GM18861 (cell line): ENCODE data around the gene ALPL.
"Not testable (repeated sequence)": the region's sequence is repeated elsewhere in the genome, so short reads cannot be mapped to it uniquely, and the experiment has no call there.

Experiments used
- ATAC-seq: cut with Tn5 transposase; IDR thresholded peaks from one replicate; pipeline ENCODE4 v1.9.1; 2021; ENCODE audit not compliant: unreplicated experiment

The ALPL gene

GRCh38 chr1:21553116-21553926, 44.1 kb downstream of the ALPL start:
- ATAC-seq: no peak

GRCh38 chr1:21559788-21560567, 50.8 kb downstream of the ALPL start:
- no peak for ATAC-seq

GRCh38 chr1:21560916-21561638, 51.9 kb downstream of the ALPL start:
- ATAC-seq: no peak

- ATAC-seq: no peak
These were observed 53.7 kb downstream of the ALPL start for GRCh38 chr1:21562896-21563295.

DNA sequence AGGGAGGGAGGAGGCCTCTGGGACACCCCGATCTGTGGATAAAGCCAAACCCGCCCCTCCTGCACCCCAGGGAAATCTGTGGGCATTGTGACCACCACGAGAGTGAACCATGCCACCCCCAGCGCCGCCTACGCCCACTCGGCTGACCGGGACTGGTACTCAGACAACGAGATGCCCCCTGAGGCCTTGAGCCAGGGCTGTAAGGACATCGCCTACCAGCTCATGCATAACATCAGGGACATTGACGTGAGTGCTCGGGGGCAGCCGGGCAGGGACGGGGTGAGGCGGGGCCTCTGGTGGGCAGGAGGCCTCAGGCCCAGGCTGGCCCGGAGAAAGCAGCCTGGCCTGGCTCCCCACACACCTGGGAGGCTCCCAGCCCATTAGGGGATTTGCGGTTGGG, 54.7 kb downstream of the ALPL start:
- no peak for ATAC-seq

GRCh38 chr1:21564521-21565095, 55.4 kb downstream of the ALPL start:
- no peak for ATAC-seq

GRCh38 chr1:21565285-21565684, 56.1 kb downstream of the ALPL start:
- no peak for ATAC-seq

DNA sequence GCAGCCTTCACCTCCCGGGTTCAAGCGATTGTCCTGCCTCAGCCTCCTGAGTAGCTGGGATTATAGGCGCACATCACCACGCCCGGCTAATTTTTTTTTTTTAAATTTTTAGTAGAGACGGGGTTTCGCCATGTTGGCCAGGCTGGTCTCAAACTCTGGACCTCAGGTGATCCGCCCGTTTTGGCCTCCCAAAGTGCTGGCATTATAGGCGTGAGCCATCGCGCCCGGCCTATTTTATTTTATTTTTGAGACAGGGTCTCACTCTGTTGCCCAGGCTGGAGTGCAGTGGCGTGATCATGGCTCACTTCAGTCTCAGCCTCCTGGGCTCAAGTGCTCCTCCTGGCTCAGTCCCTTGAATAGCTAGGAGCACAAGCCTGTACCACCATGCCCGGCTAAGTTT, 57.1 kb downstream of the ALPL start:
- not testable (repeated sequence) for ATAC-seq

DNA sequence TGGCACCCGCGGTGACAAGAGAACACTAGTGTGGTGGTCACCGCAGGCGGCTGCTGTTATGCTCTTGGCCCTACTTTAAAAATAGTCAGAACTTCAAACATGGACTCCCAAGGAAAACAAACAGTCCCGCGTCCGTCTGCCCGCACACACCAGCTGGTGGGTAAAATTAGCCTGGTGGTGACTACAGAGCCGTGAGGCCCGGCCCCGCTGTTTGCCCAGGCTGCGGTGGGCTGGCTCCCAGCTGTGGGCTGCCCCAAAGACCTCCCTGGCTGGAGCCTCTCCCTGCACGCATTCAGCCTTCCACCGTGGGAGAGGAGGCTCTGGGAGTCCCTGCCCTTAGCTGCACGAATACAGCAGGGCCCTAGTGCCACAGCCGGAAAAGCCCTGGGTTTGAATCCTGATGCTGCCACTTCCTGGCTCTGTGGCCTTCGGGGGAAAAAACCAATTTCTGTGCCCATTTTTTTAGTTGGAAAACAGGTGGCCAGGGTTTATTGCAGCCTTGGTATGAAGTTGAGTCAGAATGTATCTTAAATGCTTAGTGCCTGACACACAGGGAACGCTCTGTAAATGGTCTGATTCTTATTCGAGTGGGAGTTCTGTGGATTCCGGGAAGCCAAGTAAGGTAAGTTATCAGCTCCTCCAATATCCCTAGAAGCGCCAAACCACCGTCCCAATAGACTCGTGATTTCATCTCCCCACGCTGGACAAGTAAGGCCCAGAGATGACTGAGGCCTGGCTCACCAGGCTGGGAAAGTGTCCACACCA, 58.2 kb downstream of the ALPL start:
- ATAC-seq: no peak

DNA sequence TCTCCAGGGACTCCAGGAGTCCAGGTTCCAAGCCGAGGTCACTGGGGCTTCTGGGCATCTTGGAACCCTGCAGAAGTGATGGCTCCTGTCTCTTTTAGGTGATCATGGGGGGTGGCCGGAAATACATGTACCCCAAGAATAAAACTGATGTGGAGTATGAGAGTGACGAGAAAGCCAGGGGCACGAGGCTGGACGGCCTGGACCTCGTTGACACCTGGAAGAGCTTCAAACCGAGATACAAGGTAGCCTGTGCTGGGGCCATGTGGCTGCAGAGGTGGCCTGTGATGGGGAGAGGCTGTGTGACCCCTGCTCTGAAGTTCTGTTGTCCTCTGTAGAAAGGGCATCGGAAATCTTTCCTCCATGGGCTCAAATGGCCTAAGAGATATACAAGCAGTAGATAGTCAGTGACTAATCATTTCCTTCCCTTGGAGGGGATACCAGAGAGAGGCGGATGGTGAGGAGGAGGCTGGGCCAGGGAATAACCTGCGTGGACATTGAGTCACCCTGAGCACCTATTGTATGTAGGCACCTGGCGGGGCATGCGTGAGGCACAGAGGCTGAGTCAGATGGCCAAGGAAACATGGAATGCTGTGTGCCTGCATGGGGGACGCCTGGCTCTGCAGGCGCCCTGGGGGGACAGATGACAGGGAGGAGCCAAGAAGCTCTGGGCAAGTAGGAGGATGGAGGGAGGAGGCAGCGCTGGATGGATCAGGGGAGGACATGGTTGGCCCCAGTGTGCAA, 59.0 kb downstream of the ALPL start:
- ATAC-seq: no peak

DNA sequence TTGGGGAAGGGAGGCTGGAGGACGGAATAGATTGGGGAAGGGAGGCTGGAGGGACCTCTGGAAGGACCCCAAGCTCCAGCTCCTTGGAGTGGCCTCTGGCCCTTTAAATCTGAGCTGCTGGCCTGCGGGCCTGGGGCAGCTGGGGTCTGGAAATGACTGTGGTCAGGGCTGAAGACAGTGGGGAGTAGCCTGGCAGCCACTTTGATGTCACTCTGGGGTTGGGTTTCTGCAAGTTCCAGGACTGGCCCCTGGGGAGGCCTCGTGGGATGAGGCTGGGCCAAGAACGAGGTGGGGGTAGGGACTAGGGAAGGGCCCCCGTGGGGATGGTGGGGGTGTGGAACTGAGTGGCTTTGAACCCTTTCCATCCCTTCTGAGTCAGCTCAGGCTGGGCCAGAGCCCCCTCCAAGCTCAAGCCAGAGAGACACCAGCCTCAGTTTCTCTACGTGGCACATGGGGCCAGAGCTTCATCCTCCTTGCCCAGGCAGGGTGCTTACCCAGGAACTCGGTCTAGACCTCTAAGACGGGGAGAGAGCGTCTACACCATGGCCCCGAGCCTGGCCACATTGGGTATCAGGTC, 59.7 kb downstream of the ALPL start:
- ATAC-seq: no peak

- ATAC-seq: no peak
These were observed 60.8 kb downstream of the ALPL start for GRCh38 chr1:21569820-21570527.

- ATAC-seq: no peak
These were observed 61.3 kb downstream of the ALPL start for GRCh38 chr1:21570528-21570875.

GRCh38 chr1:21570885-21571284, 61.7 kb downstream of the ALPL start:
- no peak for ATAC-seq

DNA sequence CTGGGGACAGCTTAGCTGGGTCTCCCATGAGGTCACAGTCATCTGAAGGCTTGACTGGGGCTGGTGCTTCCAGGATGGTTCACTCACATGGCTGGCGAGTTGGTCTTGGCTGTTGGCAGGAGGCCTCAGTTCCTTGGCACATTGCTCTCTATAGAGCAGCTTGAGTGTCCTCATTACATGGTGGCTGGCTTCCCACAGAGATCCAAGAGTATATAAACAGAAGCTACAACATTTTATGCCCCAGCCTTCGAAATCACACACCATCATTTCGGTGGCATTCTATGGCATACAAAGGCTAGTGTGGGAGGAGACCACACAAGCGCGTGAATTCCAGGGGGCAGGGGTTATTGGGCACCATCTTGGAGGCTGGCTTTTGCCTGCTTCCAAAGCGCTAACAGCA, 63.0 kb downstream of the ALPL start:
- no peak for ATAC-seq

GRCh38 chr1:21572735-21573277, 63.6 kb downstream of the ALPL start:
- ATAC-seq: no peak

DNA sequence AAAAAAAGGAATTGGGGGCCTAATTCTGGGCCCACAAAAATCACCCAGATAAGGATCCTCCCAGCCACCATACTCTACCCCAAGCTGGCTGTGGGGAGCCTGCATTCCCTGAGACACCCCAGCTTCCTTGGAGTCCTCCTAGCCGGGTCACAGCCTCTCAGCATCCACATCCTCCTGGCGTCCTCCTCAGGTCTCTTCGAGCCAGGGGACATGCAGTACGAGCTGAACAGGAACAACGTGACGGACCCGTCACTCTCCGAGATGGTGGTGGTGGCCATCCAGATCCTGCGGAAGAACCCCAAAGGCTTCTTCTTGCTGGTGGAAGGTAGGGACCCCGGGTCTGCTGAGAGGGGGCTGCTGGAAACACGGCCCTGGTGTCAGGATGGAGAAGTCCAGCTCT, 64.3 kb downstream of the ALPL start:
- no peak for ATAC-seq

DNA sequence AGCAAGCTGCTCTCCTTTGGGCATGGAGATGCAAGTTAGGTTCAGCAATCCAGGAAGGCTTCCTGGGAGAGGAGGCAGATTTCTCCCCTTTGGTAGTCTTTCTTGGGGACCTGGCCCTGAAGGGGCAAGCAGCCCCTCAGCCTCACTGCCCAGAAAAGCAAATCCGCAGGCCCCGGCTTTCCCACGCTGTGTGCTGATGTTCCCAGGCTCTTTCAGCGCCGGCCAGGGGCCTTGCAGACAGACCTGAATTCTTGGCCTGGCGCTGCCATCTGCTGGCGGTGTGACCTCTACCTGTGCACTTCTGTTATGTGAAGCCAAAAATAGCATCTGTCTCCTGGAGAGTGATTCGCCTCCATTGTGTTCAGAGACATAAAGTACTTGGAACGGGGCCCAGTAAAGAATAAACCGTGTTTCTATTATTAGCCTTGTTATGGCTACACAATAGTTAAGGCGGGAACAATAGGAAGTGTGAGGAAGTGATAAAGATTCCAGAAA, 64.8 kb downstream of the ALPL start:
- no peak for ATAC-seq
